ENCODE measurements around the gene SCN1A.
"Not testable (repeated sequence)": the region's sequence is repeated elsewhere in the genome, so short reads cannot be mapped to it uniquely, and the experiment has no call there.

Gene SCN1A

GRCh38 chr2:166074011-166074410 lies 53.8 kb downstream of the SCN1A start:
- DNase-seq = no peak

GRCh38 chr2:166070231-166070630 lies 57.6 kb downstream of the SCN1A start:
- no peak for DNase-seq

GRCh38 chr2:166068981-166069380 lies 58.8 kb downstream of the SCN1A start:
- no peak for DNase-seq

- no peak for DNase-seq
Measured at GRCh38 chr2:166067229-166067628, 60.6 kb downstream of the SCN1A start.

GRCh38 chr2:166060191-166060590 lies 67.6 kb downstream of the SCN1A start:
- no peak for DNase-seq

- DNase-seq = peak; percentile 6
Measured at GRCh38 chr2:166057370-166058164, 70.3 kb downstream of the SCN1A start.

- DNase-seq = no peak
Measured at GRCh38 chr2:166044853-166045483, 82.9 kb downstream of the SCN1A start.

- no peak for DNase-seq
Measured at GRCh38 chr2:166042768-166043390, 84.9 kb downstream of the SCN1A start.

- DNase-seq = no peak
Measured at GRCh38 chr2:166042356-166042755, 85.5 kb downstream of the SCN1A start.

- no peak for DNase-seq
Measured at GRCh38 chr2:166041613-166042012, 86.2 kb downstream of the SCN1A start.

- DNase-seq = no peak
Measured at GRCh38 chr2:166032361-166032760, 95.5 kb downstream of the SCN1A start.

- no peak for DNase-seq
Measured at GRCh38 chr2:166031054-166031453, 96.8 kb downstream of the SCN1A start.

GRCh38 chr2:166025313-166025712 lies 102.5 kb downstream of the SCN1A start:
- DNase-seq = no peak

- no peak for DNase-seq
Measured at GRCh38 chr2:166017208-166017607, 110.6 kb downstream of the SCN1A start.

- no peak for DNase-seq
Measured at GRCh38 chr2:166013878-166014277, 113.9 kb downstream of the SCN1A start.

GRCh38 chr2:166011660-166012059 lies 116.2 kb downstream of the SCN1A start:
- no peak for DNase-seq

GRCh38 chr2:166000401-166000800 lies 127.4 kb downstream of the SCN1A start:
- no peak for DNase-seq

GRCh38 chr2:165990846-165991245 lies 137.0 kb downstream of the SCN1A start:
- no peak for DNase-seq

- DNase-seq = no peak
Measured at GRCh38 chr2:165989851-165990250, 138.0 kb downstream of the SCN1A start.

- no peak for DNase-seq
Measured at GRCh38 chr2:165985120-165985519, 142.7 kb downstream of the SCN1A start.

- DNase-seq = not testable (repeated sequence)
Measured at GRCh38 chr2:165972161-165972560, 155.7 kb downstream of the SCN1A start.

GRCh38 chr2:165970663-165971062 lies 157.2 kb downstream of the SCN1A start:
- DNase-seq = no peak

- no peak for DNase-seq
Measured at GRCh38 chr2:165969227-165969626, 158.6 kb downstream of the SCN1A start.

GRCh38 chr2:165967746-165968145 lies 160.1 kb downstream of the SCN1A start:
- no peak for DNase-seq
